ENCODE data around the gene SRMS. TPM values are rescaled to one million over a fixed set of nuclear protein-coding genes. Genes with fewer than 3 reads are reported as not detected.

SRMS gene
- total RNA-seq, 1 experiment from 2014 or later, result not detected

- DNase-seq (ENCODE audit: low read depth), result no peak
Observed at GRCh38 chr20:63525185-63525584, 22.4 kb downstream of the SRMS start.

- DNase-seq (ENCODE audit: low read depth), result no peak
Observed at GRCh38 chr20:63522981-63523611, 24.5 kb downstream of the SRMS start.

- DNase-seq (ENCODE audit: low read depth), result no peak
Observed at GRCh38 chr20:63522091-63522868, 25.3 kb downstream of the SRMS start.

GRCh38 chr20:63521602-63522001, 25.9 kb downstream of the SRMS start:
- DNase-seq (ENCODE audit: low read depth), result no peak

GRCh38 chr20:63520934-63521601, 26.5 kb downstream of the SRMS start:
- DNase-seq (ENCODE audit: low read depth), result peak; percentile 71

GRCh38 chr20:63520504-63520933, 27.0 kb downstream of the SRMS start, which contains the start of gene PPDPF:
Gene PPDPF (plus strand): TSS chr20:63520765. CDS start chr20:63521309, 544 bp downstream.
- DNase-seq (ENCODE audit: low read depth), result peak; percentile 80

GRCh38 chr20:63519668-63520503, 27.7 kb downstream of the SRMS start:
- no peak for DNase-seq (ENCODE audit: low read depth)

GRCh38 chr20:63518946-63519667, 28.4 kb downstream of the SRMS start:
- no peak for DNase-seq (ENCODE audit: low read depth)

- no peak for DNase-seq (ENCODE audit: low read depth)
Observed at GRCh38 chr20:63518351-63518861, 29.1 kb downstream of the SRMS start.

GRCh38 chr20:63517376-63518309, 29.9 kb downstream of the SRMS start:
- no peak for DNase-seq (ENCODE audit: low read depth)

GRCh38 chr20:63514520-63514919, 33.0 kb downstream of the SRMS start:
- peak; percentile 77 for DNase-seq (ENCODE audit: low read depth)

GRCh38 chr20:63513207-63513606, 34.3 kb downstream of the SRMS start:
- DNase-seq (ENCODE audit: low read depth), result no peak

GRCh38 chr20:63509088-63509564, 38.4 kb downstream of the SRMS start:
- no peak for DNase-seq (ENCODE audit: low read depth)

- no peak for DNase-seq (ENCODE audit: low read depth)
Observed at GRCh38 chr20:63508072-63508768, 39.3 kb downstream of the SRMS start.

GRCh38 chr20:63507083-63507743, 40.3 kb downstream of the SRMS start:
- no peak for DNase-seq (ENCODE audit: low read depth)

- DNase-seq (ENCODE audit: low read depth), result no peak
Observed at GRCh38 chr20:63505723-63506122, 41.8 kb downstream of the SRMS start.

- DNase-seq (ENCODE audit: low read depth), result no peak
Observed at GRCh38 chr20:63505281-63505680, 42.3 kb downstream of the SRMS start.

- no peak for DNase-seq (ENCODE audit: low read depth)
Observed at GRCh38 chr20:63504642-63505041, 42.9 kb downstream of the SRMS start.
